K562 (cell line): ENCODE results near the gene LRRC37B. TPM values are rescaled to one million over a fixed set of nuclear protein-coding genes. Genes with fewer than 3 reads are reported as not detected.

Experiments
- ARHGAP35 ChIP-seq: fragments of 450-650 bp; IDR thresholded peaks from 2 replicates; pipeline ENCODE4 v1.6.1; 2018; ENCODE audit not compliant: partially characterized antibody
- ATF7 ChIP-seq: fragments of 450-650 bp; IDR thresholded peaks from 2 replicates; pipeline ENCODE4 v1.7.1; 2014; ENCODE audit warnings: mild to moderate bottlenecking, moderate library complexity
- CBFA2T2 ChIP-seq: fragments of 450-650 bp; conservative IDR thresholded peaks from 2 replicates; pipeline ENCODE4 v1.6.1; 2017; ENCODE audit warnings: mild to moderate bottlenecking
- CHD7 ChIP-seq: fragments of 200-600 bp; sonication (generic); IDR thresholded peaks from one replicate; pipeline ENCODE4 v1.6.1; 2012; ENCODE audit warnings: mild to moderate bottlenecking, low read depth, low read length, inconsistent platforms
- FIP1L1 ChIP-seq: fragments of 200-400 bp; formaldehyde crosslinking; IDR thresholded peaks from 2 replicates; pipeline ENCODE4 v1.6.1; 2018; ENCODE audit warnings: mild to moderate bottlenecking, low read depth, low read length; ENCODE audit not compliant: poor library complexity, severe bottlenecking
- NR2C2 ChIP-seq, 2 experiments: fragments of 200-800 bp in 1 of 2; sonication (Bioruptor generic) in 1 of 2; sonication (generic) in 1 of 2; formaldehyde crosslinking in 1 of 2; IDR thresholded peaks; 2 replicates each; pipeline versions ENCODE4 v1.6.1 to v1.8.0; 2016 to 2022; ENCODE audit warnings: mild to moderate bottlenecking in 1 of 2, missing compliant biosample characterization in 1 of 2, missing genetic modification characterization in 1 of 2, missing genetic modification reagents in 1 of 2
- POLR2A ChIP-seq: fragments of 450-650 bp; conservative IDR thresholded peaks from 2 replicates; pipeline ENCODE4 v1.6.1; 2016
- TAF7 ChIP-seq: fragments of 450-650 bp; IDR thresholded peaks from 2 replicates; pipeline ENCODE4 v1.6.1; 2016; ENCODE audit warnings: missing genetic modification characterization, missing compliant biosample characterization
- TOE1 ChIP-seq, 2 experiments: fragments of 450-650 bp in 1 of 2; sonication (generic) in 1 of 2; formaldehyde crosslinking in 1 of 2; IDR thresholded peaks; 2 replicates each; pipeline versions ENCODE4 v1.7.1 to v1.8.0; 2016 to 2022; ENCODE audit warnings: borderline replicate concordance in 2 of 2, mild to moderate bottlenecking in 2 of 2, antibody characterized with exemption in 1 of 2, inconsistent platforms in 1 of 2, low read depth in 1 of 2, missing genetic modification reagents in 1 of 2, moderate library complexity in 1 of 2
- ZC3H4 ChIP-seq: sonication (generic); formaldehyde crosslinking; IDR thresholded peaks from 2 replicates; pipeline ENCODE4 v1.9.0; 2021; ENCODE audit warnings: missing genetic modification reagents, borderline replicate concordance
- ZNF583 ChIP-seq: fragments of 250-450 bp; sonication (Bioruptor Pico); IDR thresholded peaks from 2 replicates; pipeline ENCODE4 v1.4.0; 2020
- polyA plus RNA-seq, 8 experiments: library from polyadenylated mRNA; depleted of rRNA in 4 of 8; stranded (reverse) in 5 of 8; unstranded in 3 of 8; fragments of >200 nt; fragmentation: Nextera tagmentation in 2 of 8; fragmentation: Illumina TruSeq in 1 of 8; extraction: Ambion mirVana in 2 of 8; extraction: Trizol in 1 of 8; gene quantifications; 2 replicates each; pipeline versions ENCODE4 v1.2.1 to v1.2.3, GENCODE V29; 2011 to 2014; ENCODE audit warnings: inconsistent platforms in 1 of 8, missing spikeins in 1 of 8
- total RNA-seq, 7 experiments: library from RNA; depleted of rRNA in 6 of 7; stranded (reverse); fragments of >200 nt in 6 of 7; fragmentation: Illumina TruSeq in 2 of 7; extraction: Trizol in 2 of 7; gene quantifications; 2 replicates each; pipeline versions ENCODE4 v1.2.1 to v1.2.3, GENCODE V29; 2011 to 2021; ENCODE audit warnings: low replicate concordance in 1 of 7
- TF ChIP-seq, protein P1 (sequence below): fragments of 150-350 bp; conservative IDR thresholded peaks from 2 replicates; pipeline ENCODE4 v1.6.1; 2014; ENCODE audit warnings: low read length
- TF ChIP-seq, protein P2 (sequence below): sonication (generic); formaldehyde crosslinking; IDR thresholded peaks from 2 replicates; pipeline ENCODE4 v1.9.0; 2022; ENCODE audit warnings: mild to moderate bottlenecking, missing genetic modification reagents

LRRC37B gene
- total and polyA plus RNA-seq, 9 of the 15 experiments (the other 6 are each of a cell fraction or from before 2014, with no cell fraction given): 2.7 to 19.8 (median 12.4) TPM

DNA sequence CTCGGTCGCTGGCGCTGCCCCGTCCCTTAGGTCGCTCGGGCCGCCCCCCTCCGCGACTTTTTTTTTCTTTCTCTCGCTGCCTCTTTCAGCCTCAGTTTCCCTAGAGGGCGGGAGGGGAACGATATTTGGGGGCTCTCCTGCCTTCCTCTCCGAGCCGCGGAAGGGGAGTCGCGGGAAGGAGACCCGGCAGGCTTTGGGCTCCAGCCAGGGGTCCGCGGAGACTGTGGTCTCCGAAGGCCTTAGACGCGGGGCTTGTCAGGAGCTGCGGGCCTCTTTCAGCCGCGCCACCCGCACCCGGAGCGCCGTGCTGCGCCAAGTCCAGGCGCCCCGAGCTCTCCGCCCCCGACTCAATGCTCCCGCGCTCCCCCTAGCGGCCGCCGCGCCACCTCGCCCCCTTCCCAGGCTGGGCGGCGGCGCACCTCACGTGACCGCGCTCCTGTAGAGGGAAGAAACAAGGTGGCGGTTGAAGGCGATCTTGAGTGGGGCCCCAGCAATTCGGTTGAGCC, at the start of gene LRRC37B (continued):
- no peak for TF ChIP-seq CHD7
- TF ChIP-seq ZNF583 (CRISPR knock-in tag): no peak
- TF ChIP-seq, protein P1, sequence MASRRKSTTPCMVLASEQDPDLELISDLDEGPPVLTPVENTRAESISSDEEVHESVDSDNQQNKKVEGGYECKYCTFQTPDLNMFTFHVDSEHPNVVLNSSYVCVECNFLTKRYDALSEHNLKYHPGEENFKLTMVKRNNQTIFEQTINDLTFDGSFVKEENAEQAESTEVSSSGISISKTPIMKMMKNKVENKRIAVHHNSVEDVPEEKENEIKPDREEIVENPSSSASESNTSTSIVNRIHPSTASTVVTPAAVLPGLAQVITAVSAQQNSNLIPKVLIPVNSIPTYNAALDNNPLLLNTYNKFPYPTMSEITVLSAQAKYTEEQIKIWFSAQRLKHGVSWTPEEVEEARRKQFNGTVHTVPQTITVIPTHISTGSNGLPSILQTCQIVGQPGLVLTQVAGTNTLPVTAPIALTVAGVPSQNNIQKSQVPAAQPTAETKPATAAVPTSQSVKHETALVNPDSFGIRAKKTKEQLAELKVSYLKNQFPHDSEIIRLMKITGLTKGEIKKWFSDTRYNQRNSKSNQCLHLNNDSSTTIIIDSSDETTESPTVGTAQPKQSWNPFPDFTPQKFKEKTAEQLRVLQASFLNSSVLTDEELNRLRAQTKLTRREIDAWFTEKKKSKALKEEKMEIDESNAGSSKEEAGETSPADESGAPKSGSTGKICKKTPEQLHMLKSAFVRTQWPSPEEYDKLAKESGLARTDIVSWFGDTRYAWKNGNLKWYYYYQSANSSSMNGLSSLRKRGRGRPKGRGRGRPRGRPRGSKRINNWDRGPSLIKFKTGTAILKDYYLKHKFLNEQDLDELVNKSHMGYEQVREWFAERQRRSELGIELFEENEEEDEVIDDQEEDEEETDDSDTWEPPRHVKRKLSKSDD: no peak
- no peak for TF ChIP-seq NR2C2 (CRISPR knock-in tag; IDR thresholded peaks at IDR 0.05)
- TF ChIP-seq NR2C2 (tag; IDR thresholded peaks at IDR 0.05): no peak
- TF ChIP-seq TAF7 (tag): no peak
- peak; percentile 67 for TF ChIP-seq FIP1L1
- peak; percentile 39; the same call in 1 of the 2 replicates for TF ChIP-seq ATF7
- peak; percentile 66 for TF ChIP-seq CBFA2T2
- TF ChIP-seq, protein P2, sequence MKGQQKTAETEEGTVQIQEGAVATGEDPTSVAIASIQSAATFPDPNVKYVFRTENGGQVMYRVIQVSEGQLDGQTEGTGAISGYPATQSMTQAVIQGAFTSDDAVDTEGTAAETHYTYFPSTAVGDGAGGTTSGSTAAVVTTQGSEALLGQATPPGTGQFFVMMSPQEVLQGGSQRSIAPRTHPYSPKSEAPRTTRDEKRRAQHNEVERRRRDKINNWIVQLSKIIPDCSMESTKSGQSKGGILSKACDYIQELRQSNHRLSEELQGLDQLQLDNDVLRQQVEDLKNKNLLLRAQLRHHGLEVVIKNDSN (CRISPR knock-in tag): peak; percentile 96
- TF ChIP-seq ZC3H4 (CRISPR knock-in tag): no peak
- no peak for TF ChIP-seq ARHGAP35
- TF ChIP-seq TOE1 (IDR thresholded peaks at IDR 0.05; ENCODE audit: borderline replicate concordance): peak; percentile 89; the same call in 1 of the 2 replicates
- no peak for TF ChIP-seq TOE1 (CRISPR knock-in tag; IDR thresholded peaks at IDR 0.05; ENCODE audit: borderline replicate concordance, low read depth)
- 0 out of 2 replicates have a peak, but pooled peaks have one; percentile 26 for TF ChIP-seq POLR2A
